Psoas muscle (tissue), 8 donors: ENCODE data around the gene GRK7. TPM values are rescaled to one million over a fixed set of nuclear protein-coding genes. Genes with fewer than 3 reads are reported as not detected.

ENCODE experiments used
- ATAC-seq, 4 donors: fragments of 200-7000 bp; cut with Tn5 transposase; one replicate each; pipeline ENCODE4 v1.9.1; 2020; ENCODE audit warnings: moderate library complexity in 3 of 4, mild to moderate bottlenecking in 2 of 4
- DNase-seq, 2 donors: peaks; one replicate each; pipeline ENCODE4 v3.0.0-alpha.2; 2020
- H3K27ac ChIP-seq: fragments of 200-600 bp; one replicate; pipeline ENCODE4 v1.8.0; 2022
- H3K27me3 ChIP-seq, 3 donors: fragments of 200-600 bp in 1 of 3; one replicate each; pipeline versions ENCODE4 v1.6.1 to v1.8.0; 2013 to 2022; ENCODE audit warnings: low read length in 2 of 3, mild to moderate bottlenecking in 2 of 3, moderate library complexity in 1 of 3; ENCODE audit not compliant: insufficient read depth in 3 of 3
- H3K36me3 ChIP-seq, 2 donors: fragments of 200-600 bp in 1 of 2; one replicate each; pipeline versions ENCODE4 v1.6.1 to v1.8.0; 2013 to 2022; ENCODE audit warnings: low read depth in 1 of 2, mild to moderate bottlenecking in 1 of 2, moderate library complexity in 1 of 2; ENCODE audit not compliant: insufficient read depth in 1 of 2
- H3K4me1 ChIP-seq: fragments of 200-600 bp; one replicate; pipeline ENCODE4 v1.8.0; 2022
- H3K4me3 ChIP-seq: fragments of 200-600 bp; one replicate; pipeline ENCODE4 v1.8.0; 2022; ENCODE audit warnings: mild to moderate bottlenecking
- H3K9me3 ChIP-seq: fragments of 200-600 bp; one replicate; pipeline ENCODE4 v1.8.0; 2022
- WGBS, 3 donors: extraction: QIAGEN DNeasy Blood & Tissue Kit; methylation state at CpG; one replicate each; pipeline versions ENCODE4 v1.1.6 to v1.1.7; 2013; 5-methylcytosine and 5-hydroxymethylcytosine counted together
- intact Hi-C, 2 donors: fragments of 100-400 bp; cut with DNase I; formaldehyde crosslinking; loops; one replicate each; pipeline versions ENCODE4 v1.11.0 to v1.14.2; 2022
- polyA plus RNA-seq, 3 donors: library from polyadenylated mRNA; stranded (reverse); fragments of 200-250 nt; gene quantifications; one replicate each; pipeline ENCODE4 v1.2.3, GENCODE V29; 2013
- total RNA-seq, 4 donors: library from RNA; stranded (reverse); fragmentation: NEBNext Ultra II Directional in 2 of 4; extraction: Animal tissue kit (Norgen Biotek cat#: 25700) in 2 of 4; gene quantifications; one replicate each; pipeline versions ENCODE4 v1.2.1 to v1.2.4, GENCODE V29; 2021 to 2023
- TF ChIP-seq, protein P1 (sequence below): fragments of 200-600 bp; IDR thresholded peaks from one replicate; pipeline ENCODE4 v1.8.0; 2022; ENCODE audit warnings: antibody characterized with exemption
- donor health status: healthy with polysubstance abuse.
- donor health status: DM: no; HTN: no; CAD: no; lungs with moderate emphysema.
- donor health status: Bipolar disorder and iron deficiency.
- donor health status: healthy.
- donor health status: DM: yes; HTN: yes; CAD: no.
- donor health status: DM: no; HTN: no; CAD: no.
- donor health status: DM: no; HTN: no; CAD: no.
- donor health status: DM: yes; HTN: yes; CAD: no.

Gene GRK7
- total and polyA plus RNA-seq, 7 donors: 0.04 to 0.64 (median 0.11) TPM; not detected in 3

DNA sequence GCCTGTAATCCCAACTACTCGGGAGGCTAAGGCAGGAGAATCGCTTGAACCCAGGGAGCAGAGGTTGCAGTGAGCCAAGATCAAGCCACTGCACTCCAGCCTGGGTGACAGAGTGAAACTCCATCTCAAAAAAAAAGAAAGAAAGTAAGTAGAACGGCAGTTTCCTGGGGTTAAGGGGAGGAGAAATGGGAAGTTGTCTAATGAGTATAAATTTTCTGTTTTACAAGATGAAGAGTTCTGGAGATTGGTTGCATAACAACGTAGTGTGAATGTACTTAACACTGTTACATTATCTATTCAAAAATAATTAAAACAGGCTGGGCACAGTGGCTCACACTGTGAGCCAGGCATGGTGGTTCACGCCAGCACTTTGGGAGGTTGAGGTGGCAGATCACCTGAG lies 45.4 kb downstream of the GRK7 start:
- Histone ChIP-seq H3K27ac (no peak overlapping the region), H3K9me3 (no peaks in the 10 kb centered on the region), H3K4me3 (no peak overlapping the region), H3K27me3 (no peaks in the 10 kb centered on the region), H3K4me1 (no peaks in the 10 kb centered on the region), H3K36me3 (no peaks in the 10 kb centered on the region)
- DNase-seq (no peak), ATAC-seq (no peak)
- WGBS, 3 donors: 70 to 80% (median 74%) methylated on average over 5 of the region's 5 CpGs
- intact Hi-C loops: no loop called here
- TF ChIP-seq, protein P1, sequence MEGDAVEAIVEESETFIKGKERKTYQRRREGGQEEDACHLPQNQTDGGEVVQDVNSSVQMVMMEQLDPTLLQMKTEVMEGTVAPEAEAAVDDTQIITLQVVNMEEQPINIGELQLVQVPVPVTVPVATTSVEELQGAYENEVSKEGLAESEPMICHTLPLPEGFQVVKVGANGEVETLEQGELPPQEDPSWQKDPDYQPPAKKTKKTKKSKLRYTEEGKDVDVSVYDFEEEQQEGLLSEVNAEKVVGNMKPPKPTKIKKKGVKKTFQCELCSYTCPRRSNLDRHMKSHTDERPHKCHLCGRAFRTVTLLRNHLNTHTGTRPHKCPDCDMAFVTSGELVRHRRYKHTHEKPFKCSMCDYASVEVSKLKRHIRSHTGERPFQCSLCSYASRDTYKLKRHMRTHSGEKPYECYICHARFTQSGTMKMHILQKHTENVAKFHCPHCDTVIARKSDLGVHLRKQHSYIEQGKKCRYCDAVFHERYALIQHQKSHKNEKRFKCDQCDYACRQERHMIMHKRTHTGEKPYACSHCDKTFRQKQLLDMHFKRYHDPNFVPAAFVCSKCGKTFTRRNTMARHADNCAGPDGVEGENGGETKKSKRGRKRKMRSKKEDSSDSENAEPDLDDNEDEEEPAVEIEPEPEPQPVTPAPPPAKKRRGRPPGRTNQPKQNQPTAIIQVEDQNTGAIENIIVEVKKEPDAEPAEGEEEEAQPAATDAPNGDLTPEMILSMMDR: no peak

- TF ChIP-seq, protein P1: no peak
- 96 to 97% (median 96%) methylated on average over 2 of the region's 2 CpGs for WGBS, 3 donors
- Histone ChIP-seq H3K4me1 (no peaks in the 10 kb centered on the region), H3K27ac (no peak overlapping the region), H3K36me3 (no peaks in the 10 kb centered on the region), H3K9me3 (no peaks in the 10 kb centered on the region), H3K27me3 (no peaks in the 10 kb centered on the region), H3K4me3 (no peak overlapping the region)
- DNase-seq (no peak), ATAC-seq (no peak)
- intact Hi-C loops: no loop called here
Observed at GRCh38 chr3:141810161-141810560, 47.0 kb downstream of the GRK7 start.

DNA sequence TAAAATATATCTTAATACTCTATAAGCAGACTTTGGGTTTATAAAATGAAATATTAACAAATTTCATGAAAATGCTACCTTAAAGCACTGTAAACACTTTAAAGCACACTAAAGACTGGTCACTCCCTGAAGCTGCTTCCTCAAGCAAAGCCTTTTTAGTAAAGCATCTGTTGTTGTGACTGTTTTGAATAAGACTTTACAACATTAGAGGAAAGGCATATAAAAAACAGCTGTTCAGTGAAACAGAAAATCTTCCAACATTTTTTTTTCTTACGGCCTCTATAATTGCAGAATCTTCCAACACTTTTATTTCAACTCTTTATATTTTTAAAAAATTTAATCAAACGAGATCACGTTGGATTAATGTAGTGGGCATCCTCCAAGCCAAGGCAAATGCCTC lies 48.1 kb downstream of the GRK7 start:
- Histone ChIP-seq H3K4me3 (no peak overlapping the region), H3K36me3 (no peaks in the 10 kb centered on the region), H3K9me3 (no peaks in the 10 kb centered on the region), H3K27me3 (peaks cover 0 to 2% (median 0%) of the 10 kb centered on the region in 3 donors), H3K27ac (no peak overlapping the region), H3K4me1 (no peaks in the 10 kb centered on the region)
- DNase-seq: no peak
- intact Hi-C loops: no loop called here
- TF ChIP-seq, protein P1: no peak
- 30 to 56% (median 37%) methylated on average over 3 of the region's 3 CpGs for WGBS, 3 donors
- ATAC-seq: no peak

DNA sequence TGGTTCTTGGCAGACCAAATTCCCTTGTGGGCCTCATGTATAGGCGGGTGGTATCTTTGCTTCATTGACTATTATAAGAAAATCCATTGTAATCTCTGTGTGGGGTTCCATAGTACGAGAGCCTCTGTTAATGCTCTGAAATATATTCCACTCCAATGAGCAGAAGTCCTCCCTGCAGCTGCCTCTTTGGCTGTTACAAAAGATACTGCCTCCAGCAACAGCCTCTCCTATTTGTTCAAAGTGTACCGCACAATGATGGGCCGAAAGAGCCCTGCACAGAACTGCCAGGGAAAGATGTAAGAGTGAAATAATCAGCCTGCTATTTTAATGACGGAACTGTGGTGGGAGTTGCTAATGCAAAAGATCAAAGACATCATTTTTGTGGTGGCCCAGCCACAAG lies 48.9 kb downstream of the GRK7 start:
- Histone ChIP-seq H3K9me3 (no peaks in the 10 kb centered on the region), H3K27ac (no peak overlapping the region), H3K27me3 (peaks cover 0 to 2% (median 0%) of the 10 kb centered on the region in 3 donors), H3K4me1 (no peaks in the 10 kb centered on the region), H3K4me3 (no peak overlapping the region), H3K36me3 (no peaks in the 10 kb centered on the region)
- TF ChIP-seq, protein P1: no peak
- intact Hi-C loops: no loop called here
- WGBS, 3 donors: 50 to 63% (median 53%) methylated on average over 5 of the region's 5 CpGs
- DNase-seq (no peak), ATAC-seq (no peak)

DNA sequence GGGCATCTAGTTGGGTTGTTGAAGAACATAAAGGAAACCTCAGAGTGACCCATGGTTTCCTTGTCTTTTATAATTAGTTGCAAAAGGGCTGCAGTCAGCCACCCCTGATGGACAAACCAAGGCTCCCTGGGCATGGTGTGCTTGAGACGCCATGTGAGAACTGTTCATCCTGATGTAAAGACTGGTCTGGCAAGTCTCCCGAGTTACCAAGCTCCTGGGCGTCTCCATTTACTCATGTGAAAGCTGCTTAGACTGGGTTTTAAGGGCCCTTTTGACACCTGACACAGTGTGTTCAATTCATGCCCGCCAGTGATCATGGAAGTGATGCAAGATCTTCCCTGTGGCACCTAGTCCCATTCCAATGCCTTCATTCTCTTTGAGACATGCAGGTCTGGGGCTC lies 49.4 kb downstream of the GRK7 start:
- H3K9me3 ChIP-seq: no peaks in the 10 kb centered on the region
- no peak overlapping the region for H3K4me3 ChIP-seq
- intact Hi-C loops: no loop called here
- H3K27me3 ChIP-seq: peaks cover 0 to 2% (median 0%) of the 10 kb centered on the region in 3 donors
- DNase-seq (no peak), ATAC-seq (no peak)
- no peaks in the 10 kb centered on the region for H3K36me3 ChIP-seq
- TF ChIP-seq, protein P1: no peak
- no peak overlapping the region for H3K27ac ChIP-seq
- no peaks in the 10 kb centered on the region for H3K4me1 ChIP-seq
- 64 to 66% (median 66%) methylated on average over 4 of the region's 4 CpGs for WGBS, 3 donors
